Heart left ventricle (tissue), 13 donors: Measurements from ENCODE around the gene ISG15.

Source experiments
- POLR2A ChIP-seq, 2 donors: fragments of 450-650 bp; IDR thresholded peaks; one replicate each; pipeline ENCODE4 v1.6.1; 2017; ENCODE audit warnings: antibody characterized with exemption in 2 of 2, mild to moderate bottlenecking in 2 of 2, moderate library complexity in 2 of 2
- TF ChIP-seq, protein P1 (sequence below), 12 donors: fragments of 200-600 bp; sonication (generic) in 4 of 12; IDR thresholded peaks; one replicate each; pipeline versions ENCODE4 v1.5.0 to v1.8.0; 2018 to 2022; ENCODE audit warnings: antibody characterized with exemption in 12 of 12, mild to moderate bottlenecking in 5 of 12
- donor health status: ischemic (EF 13 %, LVEDD 7.1; RV severe dilation, severe dysfunction).
- donor health status: DM: no; HTN: yes; CAD: no.
- donor health status: DM: no; HTN: no; CAD: no.
- donor health status: ischemic (EF 25% LVEDD 6.9; RV normal size, moderate dysfunction).
- donor health status: ischemic (EF 25% LVEDD 5.7; RV mildly dilated, moderate dysfunction).
- donor health status: ischemic (EF 35%, LVEDD 5.7; RV mildly dilated, moderate dysfunction).
- donor health status: nonischemic (EF 11% LVEDD 7.7; RV severe dilation, severe dysfunction).
- donor health status: DM: yes; HTN: yes; CAD: no.
- donor health status: PGD.
- donor health status: ischemic (EF 29% LVEDD 5.4; RV normal size, mild dysfunction).
- donor health status: nonischemic (EF 23%, LVEDD 6.1; RV moderate dilation, normal function).

GRCh38 chr1:1037366-1038327 lies 24.4 kb downstream of the ISG15 start:
- TF ChIP-seq, protein P1, sequence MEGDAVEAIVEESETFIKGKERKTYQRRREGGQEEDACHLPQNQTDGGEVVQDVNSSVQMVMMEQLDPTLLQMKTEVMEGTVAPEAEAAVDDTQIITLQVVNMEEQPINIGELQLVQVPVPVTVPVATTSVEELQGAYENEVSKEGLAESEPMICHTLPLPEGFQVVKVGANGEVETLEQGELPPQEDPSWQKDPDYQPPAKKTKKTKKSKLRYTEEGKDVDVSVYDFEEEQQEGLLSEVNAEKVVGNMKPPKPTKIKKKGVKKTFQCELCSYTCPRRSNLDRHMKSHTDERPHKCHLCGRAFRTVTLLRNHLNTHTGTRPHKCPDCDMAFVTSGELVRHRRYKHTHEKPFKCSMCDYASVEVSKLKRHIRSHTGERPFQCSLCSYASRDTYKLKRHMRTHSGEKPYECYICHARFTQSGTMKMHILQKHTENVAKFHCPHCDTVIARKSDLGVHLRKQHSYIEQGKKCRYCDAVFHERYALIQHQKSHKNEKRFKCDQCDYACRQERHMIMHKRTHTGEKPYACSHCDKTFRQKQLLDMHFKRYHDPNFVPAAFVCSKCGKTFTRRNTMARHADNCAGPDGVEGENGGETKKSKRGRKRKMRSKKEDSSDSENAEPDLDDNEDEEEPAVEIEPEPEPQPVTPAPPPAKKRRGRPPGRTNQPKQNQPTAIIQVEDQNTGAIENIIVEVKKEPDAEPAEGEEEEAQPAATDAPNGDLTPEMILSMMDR (IDR thresholded peaks at IDR 0.05), result no peak
- TF ChIP-seq POLR2A (IDR thresholded peaks at IDR 0.05), result no peak
